GM10248 (cell line): Measurements from ENCODE around the gene SLC25A21.

Experiments
- CTCF ChIA-PET: fragments of 300-600 bp; sonication (Branson Sonifier 250); formaldehyde crosslinking; extraction: SDS; loops from one replicate; lab custom pipeline; 2021; ENCODE audit warnings: antibody characterized with exemption; lab: Yijun Ruan, JAX
- POLR2A ChIA-PET: fragments of 350-650 bp; sonication (Branson Sonifier 250); formaldehyde crosslinking; extraction: SDS; loops from one replicate; lab custom pipeline; 2020; ENCODE audit warnings: antibody characterized with exemption; lab: Yijun Ruan, JAX
- DNase-seq: peaks from one replicate; pipeline ENCODE4 v3.0.0; 2012; ENCODE audit errors: extremely low spot score
- CTCF ChIP-seq: IDR thresholded peaks from 2 replicates; pipeline ENCODE4 v1.5.1; 2012; ENCODE audit warnings: mild to moderate bottlenecking, low read depth; ENCODE audit errors: extremely low read depth, missing control alignments, control extremely low read depth

Gene SLC25A21

GRCh38 chr14:36822685-36823084, 349.7 kb downstream of the SLC25A21 start:
- no peak for DNase-seq
- ChIA-PET CTCF (interaction anchor here (1.2 kb wide), 1 partner anchor 13 kb away, joined by 3 read pairs; no protein-coding TSS in a partner anchor), POLR2A (no interaction called here)
- no peak for TF ChIP-seq CTCF

- ChIA-PET POLR2A (no interaction called here), CTCF (no interaction called here)
- no peak for TF ChIP-seq CTCF
- no peak for DNase-seq
Measured at GRCh38 chr14:36820901-36821300, 351.5 kb downstream of the SLC25A21 start.

GRCh38 chr14:36820111-36820709, 352.2 kb downstream of the SLC25A21 start:
- CTCF ChIA-PET, result no interaction called here
- TF ChIP-seq CTCF, result no peak
- DNase-seq, result no peak
- POLR2A ChIA-PET, result no interaction called here

- no peak for DNase-seq
- ChIA-PET CTCF (no interaction called here), POLR2A (no interaction called here)
- TF ChIP-seq CTCF, result no peak
Measured at GRCh38 chr14:36818794-36819384, 353.5 kb downstream of the SLC25A21 start.

- TF ChIP-seq CTCF, result no peak
- POLR2A ChIA-PET, result no interaction called here
- DNase-seq, result no peak
- CTCF ChIA-PET, result no interaction called here
Measured at GRCh38 chr14:36818246-36818645, 354.2 kb downstream of the SLC25A21 start.

- ChIA-PET CTCF (no interaction called here), POLR2A (no interaction called here)
- TF ChIP-seq CTCF, result no peak
- no peak for DNase-seq
Measured at GRCh38 chr14:36817071-36817930, 355.1 kb downstream of the SLC25A21 start.
